Activated CD8-positive, alpha-beta memory T cell treated with anti-CD3 and anti-CD28 coated beads, Interleukin-2, amount 50 U/mL, for 4 hours (primary cell): ENCODE measurements around the gene RASGRF2.
A peak's percentile ranks its signal among the peaks of the same experiment; 100 is the strongest.

Source experiments
- DNase-seq: peaks from one replicate; pipeline ENCODE4 v3.0.0-alpha.2; 2020

Gene RASGRF2

GRCh38 chr5:81181576-81182316 lies 221.6 kb downstream of the RASGRF2 start:
- no peak for DNase-seq

- DNase-seq: no peak
Measured at GRCh38 chr5:81182396-81183390, 222.5 kb downstream of the RASGRF2 start.

- no peak for DNase-seq
Measured at GRCh38 chr5:81183811-81184748, 223.9 kb downstream of the RASGRF2 start.

- DNase-seq: no peak
Measured at GRCh38 chr5:81184749-81185110, 224.6 kb downstream of the RASGRF2 start.

GRCh38 chr5:81187885-81188284 lies 227.7 kb downstream of the RASGRF2 start:
- no peak for DNase-seq

GRCh38 chr5:81188962-81189361 lies 228.8 kb downstream of the RASGRF2 start:
- no peak for DNase-seq

GRCh38 chr5:81189875-81190498 lies 229.8 kb downstream of the RASGRF2 start:
- DNase-seq: no peak

- DNase-seq: no peak
Measured at GRCh38 chr5:81191726-81192372, 231.7 kb downstream of the RASGRF2 start.

GRCh38 chr5:81192373-81192750 lies 232.2 kb downstream of the RASGRF2 start:
- DNase-seq: no peak

- DNase-seq: peak; percentile 82
Measured at GRCh38 chr5:81194633-81195334, 234.6 kb downstream of the RASGRF2 start.

- no peak for DNase-seq
Measured at GRCh38 chr5:81195335-81195929, 235.3 kb downstream of the RASGRF2 start.

- DNase-seq: no peak
Measured at GRCh38 chr5:81202655-81203054, 242.5 kb downstream of the RASGRF2 start.

- no peak for DNase-seq
Measured at GRCh38 chr5:81203729-81204128, 243.6 kb downstream of the RASGRF2 start.

GRCh38 chr5:81204205-81204604 lies 244.0 kb downstream of the RASGRF2 start:
- DNase-seq: no peak

GRCh38 chr5:81205058-81205457 lies 244.9 kb downstream of the RASGRF2 start:
- DNase-seq: no peak

GRCh38 chr5:81207009-81207408 lies 246.8 kb downstream of the RASGRF2 start:
- DNase-seq: no peak

GRCh38 chr5:81208904-81209303 lies 248.7 kb downstream of the RASGRF2 start:
- no peak for DNase-seq

GRCh38 chr5:81209386-81209785 lies 249.2 kb downstream of the RASGRF2 start:
- no peak for DNase-seq

- DNase-seq: no peak
Measured at GRCh38 chr5:81209869-81210493, 249.8 kb downstream of the RASGRF2 start.

GRCh38 chr5:81212211-81212751 lies 252.1 kb downstream of the RASGRF2 start:
- no peak for DNase-seq
